Kidney epithelial cell (primary cell): ENCODE results near the gene PLPPR1. TPM values are rescaled to one million over a fixed set of nuclear protein-coding genes. Genes with fewer than 3 reads are reported as not detected.

ENCODE experiments used
- DNase-seq: peaks from one replicate; pipeline ENCODE4 v3.0.0-alpha.2; 2010; ENCODE audit warnings: low read depth
- H3K27me3 ChIP-seq: 2 replicates; pipeline ENCODE4 v1.6.0; 2011; ENCODE audit warnings: low read length; ENCODE audit not compliant: control insufficient read depth, insufficient read depth
- H3K36me3 ChIP-seq: 2 replicates; pipeline ENCODE4 v1.5.1; 2011; ENCODE audit warnings: low read length; ENCODE audit not compliant: control insufficient read depth, insufficient read depth
- H3K4me3 ChIP-seq: 2 replicates; pipeline ENCODE4 v1.5.1; 2011; ENCODE audit warnings: low read depth, mild to moderate bottlenecking, control low read depth, low read length
- CTCF ChIP-seq: IDR thresholded peaks from 2 replicates; pipeline ENCODE4 v1.5.1; 2011; ENCODE audit warnings: mild to moderate bottlenecking, moderate library complexity, low read length, control low read depth, inconsistent platforms; ENCODE audit not compliant: insufficient read depth, poor library complexity, severe bottlenecking
- total RNA-seq: library from RNA; depleted of rRNA; stranded (reverse); fragments of >200 nt; gene quantifications from 2 replicates; pipeline ENCODE4 v1.2.3, GENCODE V29; 2015

The PLPPR1 gene
- total RNA-seq, 1 donor from 2014 or later = 0.08 TPM

GRCh38 chr9:101167490-101168134 lies 139.1 kb downstream of the PLPPR1 start:
- no peak for DNase-seq
- Histone ChIP-seq H3K27me3 (no peaks in the 10 kb centered on the region), H3K36me3 (no peaks in the 10 kb centered on the region), H3K4me3 (no peak overlapping the region)
- TF ChIP-seq CTCF = no peak

GRCh38 chr9:101172616-101173015 lies 144.1 kb downstream of the PLPPR1 start:
- no peaks in the 10 kb centered on the region for H3K27me3 ChIP-seq
- H3K4me3 ChIP-seq = no peak overlapping the region
- DNase-seq = no peak
- TF ChIP-seq CTCF = no peak
- no peaks in the 10 kb centered on the region for H3K36me3 ChIP-seq

- Histone ChIP-seq H3K36me3 (no peaks in the 10 kb centered on the region), H3K4me3 (no peak overlapping the region), H3K27me3 (no peaks in the 10 kb centered on the region)
- no peak for TF ChIP-seq CTCF
- no peak for DNase-seq
These were observed 145.4 kb downstream of the PLPPR1 start for GRCh38 chr9:101173907-101174306.

- Histone ChIP-seq H3K36me3 (no peaks in the 10 kb centered on the region), H3K4me3 (no peak overlapping the region), H3K27me3 (no peaks in the 10 kb centered on the region)
- TF ChIP-seq CTCF = no peak
- DNase-seq = no peak
These were observed 147.9 kb downstream of the PLPPR1 start for GRCh38 chr9:101176384-101176783.

GRCh38 chr9:101184813-101185278 lies 156.3 kb downstream of the PLPPR1 start:
- Histone ChIP-seq H3K36me3 (no peaks in the 10 kb centered on the region), H3K27me3 (no peaks in the 10 kb centered on the region), H3K4me3 (no peak overlapping the region)
- no peak for TF ChIP-seq CTCF
- DNase-seq = no peak

- H3K4me3 ChIP-seq = no peak overlapping the region
- no peaks in the 10 kb centered on the region for H3K27me3 ChIP-seq
- no peak for DNase-seq
- no peaks in the 10 kb centered on the region for H3K36me3 ChIP-seq
- no peak for TF ChIP-seq CTCF
These were observed 163.2 kb downstream of the PLPPR1 start for GRCh38 chr9:101191723-101192122.
